ENCODE data around the gene ANKS1A.
"Not testable (repeated sequence)": the region's sequence is repeated elsewhere in the genome, so short reads cannot be mapped to it uniquely, and the experiment has no call there.

The ANKS1A gene

GRCh38 chr6:35120746-35121145 lies 231.7 kb downstream of the ANKS1A start:
- DNase-seq (ENCODE audit: low read depth): no peak

GRCh38 chr6:35124356-35124755 lies 235.3 kb downstream of the ANKS1A start:
- no peak for DNase-seq (ENCODE audit: low read depth)

- DNase-seq (ENCODE audit: low read depth): no peak
Measured at GRCh38 chr6:35128042-35128441, 239.0 kb downstream of the ANKS1A start.

DNA sequence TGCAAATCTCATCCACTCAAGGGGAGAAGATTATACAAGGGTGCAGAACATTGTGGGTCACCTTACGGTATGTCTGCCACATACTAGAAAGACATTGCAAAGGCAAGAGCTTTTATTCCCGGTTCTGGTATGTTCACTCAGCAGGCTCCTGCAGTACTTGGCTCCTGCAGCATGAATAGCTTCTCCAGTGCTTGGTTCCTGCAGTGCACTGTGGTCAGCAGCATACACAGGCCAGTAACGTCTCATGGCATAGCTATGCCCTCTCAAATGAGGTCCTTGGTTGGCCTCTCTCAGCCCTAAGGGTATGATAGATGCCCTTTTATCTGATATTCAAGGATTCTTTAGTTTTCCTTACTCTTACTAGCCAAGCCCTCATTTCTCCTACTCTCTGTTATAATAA lies 239.4 kb downstream of the ANKS1A start:
- no peak for DNase-seq (ENCODE audit: low read depth)

DNA sequence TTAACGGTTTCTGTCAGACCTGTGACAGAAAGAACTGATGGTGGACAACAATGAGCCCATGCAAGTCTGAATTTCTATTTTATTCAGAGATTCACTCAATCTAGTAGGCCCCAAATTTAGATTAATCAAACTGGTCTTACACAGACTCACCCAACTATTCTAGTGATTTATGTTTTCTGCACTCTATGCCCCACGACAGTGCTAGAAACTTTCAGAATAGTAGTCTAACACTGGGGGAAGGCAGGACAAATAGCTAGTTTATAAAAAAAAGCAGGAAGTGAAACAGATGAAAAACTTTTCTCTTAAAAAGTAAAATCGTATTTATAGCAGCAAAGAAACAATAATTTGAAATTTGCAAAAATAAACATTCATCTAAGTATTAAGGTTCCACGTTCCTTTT lies 247.1 kb downstream of the ANKS1A start:
- no peak for DNase-seq (ENCODE audit: low read depth)

DNA sequence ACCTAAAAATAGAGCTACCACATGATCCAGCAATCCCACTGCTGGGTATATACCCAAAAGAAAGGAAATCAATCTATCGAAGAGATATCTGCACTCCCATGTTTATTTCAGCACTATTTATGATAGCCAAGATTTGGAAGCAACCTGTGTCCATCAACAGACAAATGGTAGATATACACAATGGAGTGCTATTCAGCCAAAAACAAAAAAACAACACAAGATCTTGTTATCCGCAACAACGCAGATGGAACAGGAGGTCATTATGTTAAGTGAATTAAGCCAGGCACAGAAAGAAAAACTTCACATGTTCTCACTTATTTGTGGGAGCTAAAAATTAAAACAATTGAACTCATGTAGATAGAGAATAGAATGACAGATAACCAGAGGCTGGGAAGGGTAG lies 249.1 kb downstream of the ANKS1A start:
- DNase-seq (ENCODE audit: low read depth): not testable (repeated sequence)

DNA sequence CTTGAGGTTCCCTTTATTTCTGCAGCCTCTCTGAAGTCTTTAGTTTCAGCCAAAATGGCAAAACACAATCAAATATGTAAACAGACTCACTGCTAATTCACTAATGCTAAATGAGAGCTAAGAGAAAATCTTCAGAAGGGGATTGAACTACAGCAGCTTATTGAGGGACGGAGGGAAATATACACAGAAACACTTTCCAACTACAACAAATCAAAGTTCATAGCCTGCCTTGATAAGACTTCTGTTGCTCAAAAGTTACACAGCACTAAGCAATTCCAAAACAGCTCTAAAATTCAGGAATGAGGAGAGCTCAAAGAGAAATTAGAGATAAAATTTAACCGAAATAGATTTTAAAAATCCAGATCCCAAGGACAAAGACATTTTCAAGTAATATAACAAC lies 250.4 kb downstream of the ANKS1A start:
- DNase-seq (ENCODE audit: low read depth): no peak

GRCh38 chr6:35139924-35140638 lies 251.0 kb downstream of the ANKS1A start:
- no peak for DNase-seq (ENCODE audit: low read depth)

DNA sequence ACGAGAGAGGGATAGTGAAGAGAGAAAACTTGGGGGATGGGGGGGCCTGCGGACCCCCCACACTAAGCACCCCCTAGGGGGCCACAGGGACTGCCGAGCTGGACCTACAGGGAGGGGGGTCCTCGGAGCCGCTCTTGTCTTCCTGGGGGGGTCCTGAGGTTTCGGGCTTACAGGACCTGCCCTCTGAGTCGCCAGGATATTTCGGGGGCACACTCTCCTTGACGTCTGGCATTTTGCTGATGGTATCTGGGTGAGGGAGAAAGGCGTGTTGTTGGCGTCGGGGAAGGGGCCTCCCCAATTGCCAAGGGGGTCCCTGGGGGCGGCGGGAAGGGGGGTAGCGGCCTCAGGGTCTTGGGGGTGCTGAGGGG lies 251.6 kb downstream of the ANKS1A start:
- DNase-seq (ENCODE audit: low read depth): no peak

Measured in GM04503 (cell line).